Measurements from ENCODE around the gene NUP88.

The NUP88 gene

DNA sequence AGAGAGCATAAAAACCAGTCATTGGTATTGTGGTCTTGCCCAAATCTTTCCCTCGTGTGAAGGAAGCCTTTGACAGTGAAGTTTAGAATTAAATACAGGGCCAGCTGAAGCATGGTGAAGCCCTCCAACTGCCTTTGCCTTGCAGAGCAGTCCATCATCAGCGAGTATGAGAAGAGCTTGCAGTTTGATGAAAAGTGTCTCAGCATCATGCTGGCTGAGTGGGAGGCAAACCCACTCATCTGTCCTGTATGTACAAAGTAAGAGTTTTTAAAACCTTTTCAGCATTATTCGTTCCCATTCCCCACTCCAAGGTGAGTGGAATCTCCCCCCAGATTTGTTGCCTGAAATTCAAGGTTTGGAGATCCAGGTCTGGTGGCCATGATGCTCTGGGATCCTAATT lies 6.4 kb upstream of the NUP88 start:
- no peak for TF ChIP-seq SIN3A (IDR thresholded peaks at IDR 0.05; ENCODE audit: borderline replicate concordance, insufficient read depth, low read length)
- TF ChIP-seq, protein P1, sequence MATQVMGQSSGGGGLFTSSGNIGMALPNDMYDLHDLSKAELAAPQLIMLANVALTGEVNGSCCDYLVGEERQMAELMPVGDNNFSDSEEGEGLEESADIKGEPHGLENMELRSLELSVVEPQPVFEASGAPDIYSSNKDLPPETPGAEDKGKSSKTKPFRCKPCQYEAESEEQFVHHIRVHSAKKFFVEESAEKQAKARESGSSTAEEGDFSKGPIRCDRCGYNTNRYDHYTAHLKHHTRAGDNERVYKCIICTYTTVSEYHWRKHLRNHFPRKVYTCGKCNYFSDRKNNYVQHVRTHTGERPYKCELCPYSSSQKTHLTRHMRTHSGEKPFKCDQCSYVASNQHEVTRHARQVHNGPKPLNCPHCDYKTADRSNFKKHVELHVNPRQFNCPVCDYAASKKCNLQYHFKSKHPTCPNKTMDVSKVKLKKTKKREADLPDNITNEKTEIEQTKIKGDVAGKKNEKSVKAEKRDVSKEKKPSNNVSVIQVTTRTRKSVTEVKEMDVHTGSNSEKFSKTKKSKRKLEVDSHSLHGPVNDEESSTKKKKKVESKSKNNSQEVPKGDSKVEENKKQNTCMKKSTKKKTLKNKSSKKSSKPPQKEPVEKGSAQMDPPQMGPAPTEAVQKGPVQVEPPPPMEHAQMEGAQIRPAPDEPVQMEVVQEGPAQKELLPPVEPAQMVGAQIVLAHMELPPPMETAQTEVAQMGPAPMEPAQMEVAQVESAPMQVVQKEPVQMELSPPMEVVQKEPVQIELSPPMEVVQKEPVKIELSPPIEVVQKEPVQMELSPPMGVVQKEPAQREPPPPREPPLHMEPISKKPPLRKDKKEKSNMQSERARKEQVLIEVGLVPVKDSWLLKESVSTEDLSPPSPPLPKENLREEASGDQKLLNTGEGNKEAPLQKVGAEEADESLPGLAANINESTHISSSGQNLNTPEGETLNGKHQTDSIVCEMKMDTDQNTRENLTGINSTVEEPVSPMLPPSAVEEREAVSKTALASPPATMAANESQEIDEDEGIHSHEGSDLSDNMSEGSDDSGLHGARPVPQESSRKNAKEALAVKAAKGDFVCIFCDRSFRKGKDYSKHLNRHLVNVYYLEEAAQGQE (IDR thresholded peaks at IDR 0.05; ENCODE audit: insufficient read depth in 1 of 2, low read depth in 2 of 2, low read length in 2 of 2): no peak
- TF ChIP-seq FOXP2 (optimal IDR thresholded peaks at IDR 0.05; ENCODE audit: borderline replicate concordance, extremely low read depth, extremely low read length, insufficient read depth): no peak
- TF ChIP-seq POLR2AphosphoS5 (IDR thresholded peaks at IDR 0.05; ENCODE audit: low read depth, low read length): no peak

DNA sequence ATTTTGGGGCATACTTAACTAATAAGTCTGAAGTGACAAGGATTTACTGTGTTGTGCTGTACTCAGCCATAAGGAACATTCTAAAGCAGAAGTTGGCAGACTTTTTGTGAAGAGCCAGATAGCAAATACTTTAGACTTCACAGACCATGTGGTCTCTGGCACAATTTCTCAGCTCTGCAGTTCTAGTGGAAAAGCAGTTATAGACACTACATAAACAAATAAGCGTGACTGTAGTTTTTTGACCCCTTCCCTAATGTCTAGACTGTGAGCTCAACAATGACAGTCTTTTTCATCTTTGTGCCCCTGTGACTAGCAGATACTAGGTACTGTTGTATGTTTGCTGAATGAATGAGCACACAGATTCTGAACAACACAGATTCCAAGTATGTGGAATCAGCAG lies 5.4 kb upstream of the NUP88 start:
- TF ChIP-seq SIN3A (IDR thresholded peaks at IDR 0.05; ENCODE audit: borderline replicate concordance, insufficient read depth, low read length) (no peak), POLR2AphosphoS5 (IDR thresholded peaks at IDR 0.05; ENCODE audit: low read depth, low read length) (no peak), FOXP2 (optimal IDR thresholded peaks at IDR 0.05; ENCODE audit: borderline replicate concordance, extremely low read depth, extremely low read length, insufficient read depth) (no peak), TAF1 (IDR thresholded peaks at IDR 0.05; ENCODE audit: borderline replicate concordance, insufficient read depth, low read length) (no peak)
- TF ChIP-seq, protein P1 (IDR thresholded peaks at IDR 0.05; ENCODE audit: insufficient read depth in 1 of 2, low read depth in 2 of 2, low read length in 2 of 2): no peak

- TF ChIP-seq POLR2AphosphoS5 (IDR thresholded peaks at IDR 0.05; ENCODE audit: low read depth, low read length) (no peak), FOXP2 (optimal IDR thresholded peaks at IDR 0.05; ENCODE audit: borderline replicate concordance, extremely low read depth, extremely low read length, insufficient read depth) (no peak), SIN3A (IDR thresholded peaks at IDR 0.05; ENCODE audit: borderline replicate concordance, insufficient read depth, low read length) (no peak), TAF1 (IDR thresholded peaks at IDR 0.05; ENCODE audit: borderline replicate concordance, insufficient read depth, low read length) (no peak)
- TF ChIP-seq, protein P1 (IDR thresholded peaks at IDR 0.05; ENCODE audit: insufficient read depth in 1 of 2, low read depth in 2 of 2, low read length in 2 of 2): no peak
Measured at GRCh38 chr17:5422505-5422904, 3.0 kb upstream of the NUP88 start.

DNA sequence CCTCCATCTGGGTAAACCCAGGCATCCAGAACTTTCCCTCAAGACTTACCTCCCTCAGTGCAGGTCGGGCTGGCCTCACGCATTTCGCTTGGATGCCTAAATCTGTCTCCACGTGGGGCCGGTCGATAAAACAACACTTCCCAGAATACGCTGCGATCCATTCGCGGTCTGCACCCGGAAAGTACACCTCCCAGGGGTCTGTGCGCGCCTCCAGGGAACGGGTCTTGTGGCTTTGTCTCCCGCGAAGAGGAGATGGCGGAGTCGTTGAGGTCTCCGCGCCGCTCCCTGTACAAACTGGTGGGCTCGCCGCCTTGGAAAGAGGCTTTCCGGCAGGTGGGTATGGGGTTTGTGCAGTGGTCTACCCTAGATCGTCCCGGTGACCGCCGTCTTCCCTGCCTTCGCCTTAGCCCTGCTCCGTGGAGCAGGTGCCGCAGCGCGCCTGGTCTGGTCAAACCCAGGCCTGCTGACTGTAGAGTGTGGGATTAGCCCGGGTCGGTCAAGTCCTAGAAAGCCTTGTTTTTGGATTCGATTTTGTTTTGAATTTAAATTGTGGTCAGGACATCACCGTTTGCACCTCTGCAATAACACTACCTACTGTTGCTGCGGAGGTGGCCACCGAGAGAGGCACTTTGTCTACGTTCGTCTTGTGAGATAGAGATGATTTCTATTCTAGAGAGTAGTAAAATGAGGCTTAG lies 644 bp upstream of the NUP88 start, which contains the start of gene RPAIN:
TSS of gene RPAIN (plus strand) at position 224 of the 695 bp plus-strand sequence. CDS start at position 253, 29 bp downstream.
- TF ChIP-seq POLR2AphosphoS5 (IDR thresholded peaks at IDR 0.05; ENCODE audit: low read depth, low read length) (peak; percentile 77), FOXP2 (optimal IDR thresholded peaks at IDR 0.05; ENCODE audit: borderline replicate concordance, extremely low read depth, extremely low read length, insufficient read depth) (peak; percentile 40), TAF1 (IDR thresholded peaks at IDR 0.05; ENCODE audit: borderline replicate concordance, insufficient read depth, low read length) (peak; percentile 72; the same call in 1 of the 2 replicates), SIN3A (IDR thresholded peaks at IDR 0.05; ENCODE audit: borderline replicate concordance, insufficient read depth, low read length) (peak; percentile 92; the same call in 1 of the 2 replicates)
- TF ChIP-seq, protein P1 (IDR thresholded peaks at IDR 0.05; ENCODE audit: insufficient read depth in 1 of 2, low read depth in 2 of 2, low read length in 2 of 2): no peak

Measured in PFSK-1 (cell line).